GM19240 (cell line): ENCODE results near the gene GREB1.
"Not testable (repeated sequence)": the region's sequence is repeated elsewhere in the genome, so short reads cannot be mapped to it uniquely, and the experiment has no call there.

Source experiments
- DNase-seq: peaks from one replicate; pipeline ENCODE4 v3.0.0; 2011; ENCODE audit warnings: low spot score; ENCODE audit not compliant: insufficient read length

The GREB1 gene

DNA sequence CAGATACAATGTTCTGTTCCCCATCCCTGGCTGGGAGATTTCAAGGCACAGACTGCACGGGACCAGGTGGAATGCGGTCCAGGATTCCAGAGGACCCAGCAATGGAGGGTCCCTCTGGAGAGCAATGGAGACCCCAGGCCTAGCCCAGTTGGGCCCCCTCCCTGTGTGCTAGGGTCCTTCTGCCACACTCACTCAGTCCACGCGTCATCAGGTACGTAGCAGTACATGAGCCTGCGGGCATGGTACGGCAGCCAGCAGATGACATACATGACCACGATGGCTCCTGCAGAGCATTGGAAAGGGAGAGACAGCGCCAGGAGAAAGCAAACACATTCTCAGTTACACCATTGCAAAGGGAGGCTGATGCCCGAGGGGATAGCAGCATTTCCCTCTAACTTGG, 126.0 kb downstream of the GREB1 start:
- no peak for DNase-seq

DNA sequence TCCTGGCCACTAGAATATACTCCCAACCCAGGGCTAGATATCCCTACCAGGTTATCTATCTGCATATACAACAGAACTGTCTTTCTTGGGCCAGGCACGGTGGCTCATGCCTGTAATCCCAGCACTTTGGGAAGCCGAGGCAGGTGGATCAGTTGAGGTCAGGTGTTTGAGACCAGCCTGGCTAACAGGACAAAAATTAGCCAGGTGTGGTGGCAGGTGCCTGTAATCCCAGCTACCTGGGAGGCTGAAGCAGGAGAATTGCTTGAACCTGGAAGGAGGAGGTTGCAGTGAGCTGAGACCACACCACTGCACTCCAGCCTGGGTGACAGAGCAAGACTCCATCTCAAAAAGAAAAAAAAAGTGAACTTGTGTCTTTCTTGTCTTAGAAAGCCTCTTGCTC, 126.6 kb downstream of the GREB1 start:
- DNase-seq: not testable (repeated sequence)

DNA sequence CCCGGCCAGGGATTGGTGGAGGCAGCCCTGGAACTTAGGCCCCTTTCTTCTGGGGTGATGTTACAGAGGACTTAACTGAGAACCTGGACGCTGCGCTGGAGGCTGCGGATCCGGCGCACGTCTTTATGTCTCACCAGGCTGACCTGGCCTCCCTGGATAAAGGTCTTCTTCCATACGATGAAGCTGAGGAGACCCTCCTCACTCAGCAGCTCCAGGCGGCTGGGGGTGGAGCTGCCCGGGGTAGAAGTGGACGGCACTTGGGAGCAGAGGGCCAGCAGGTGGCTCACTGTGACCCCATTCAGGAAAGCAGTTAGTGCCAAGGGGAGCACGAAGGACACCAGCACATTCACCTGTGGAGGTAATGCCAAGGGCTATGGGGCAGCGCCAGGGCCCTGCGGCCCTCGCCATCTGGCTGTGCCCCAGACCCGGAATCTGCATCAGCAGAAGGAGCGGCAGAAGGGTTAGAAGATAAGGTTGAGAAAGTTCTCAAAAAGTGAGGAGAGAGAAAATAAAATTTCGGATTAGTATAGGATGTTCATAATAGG, 128.1 kb downstream of the GREB1 start:
- DNase-seq: no peak

DNA sequence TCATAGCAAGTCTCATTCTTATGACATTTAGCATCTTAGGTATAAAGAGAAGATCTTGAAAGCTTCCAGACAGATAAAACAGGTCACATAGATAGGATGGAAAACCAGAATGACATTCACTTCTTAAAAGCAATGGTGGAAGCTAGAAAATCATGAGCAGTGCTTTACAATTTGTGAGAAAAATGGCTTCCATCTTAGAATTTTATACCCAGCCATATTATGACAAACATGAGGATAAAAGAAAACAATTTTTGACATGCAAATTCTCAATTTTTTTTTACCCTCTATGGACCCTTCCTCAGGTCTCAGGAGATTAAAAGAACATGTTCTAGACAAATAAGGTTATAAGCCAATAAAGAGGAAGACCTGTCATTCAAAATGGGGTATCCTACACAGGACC, 129.0 kb downstream of the GREB1 start:
- no peak for DNase-seq

DNA sequence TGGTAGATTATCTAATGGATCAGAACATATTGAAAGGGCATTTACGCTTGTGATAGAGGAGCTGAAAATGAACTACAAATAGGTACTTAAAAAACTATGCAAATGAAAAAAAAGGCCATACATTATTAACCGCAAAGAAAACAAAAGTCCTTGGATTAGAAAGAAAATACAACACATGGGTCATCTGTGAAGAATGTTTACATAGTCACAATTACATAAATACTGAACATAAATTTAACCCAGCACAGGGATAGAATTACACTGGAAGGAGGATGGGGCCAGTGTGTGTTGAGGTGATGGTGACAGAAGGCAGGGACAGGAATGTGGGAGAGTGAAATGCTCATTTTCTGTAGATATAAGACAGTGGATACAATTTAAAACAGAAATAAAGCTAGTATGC, 129.6 kb downstream of the GREB1 start:
- no peak for DNase-seq

DNA sequence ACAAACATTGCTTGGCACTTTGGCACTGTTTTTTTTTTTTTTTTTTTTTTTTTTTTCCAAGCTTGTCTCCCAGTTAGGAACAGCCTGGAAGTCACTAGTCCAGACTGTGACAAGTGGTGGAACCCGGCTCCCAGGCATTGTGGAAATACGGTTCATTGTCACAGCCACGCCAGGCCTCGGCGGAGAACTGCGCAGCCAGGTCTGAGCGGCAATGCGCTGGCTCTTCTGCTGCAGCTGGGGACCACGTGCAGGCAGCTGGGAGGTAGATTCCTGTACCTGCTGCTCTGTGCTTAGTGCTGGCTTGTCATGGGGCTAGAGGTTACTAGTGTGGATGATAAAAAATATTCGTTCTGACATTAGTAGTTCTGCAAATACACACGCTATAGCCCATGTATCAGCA, 131.2 kb downstream of the GREB1 start:
- DNase-seq: no peak

DNA sequence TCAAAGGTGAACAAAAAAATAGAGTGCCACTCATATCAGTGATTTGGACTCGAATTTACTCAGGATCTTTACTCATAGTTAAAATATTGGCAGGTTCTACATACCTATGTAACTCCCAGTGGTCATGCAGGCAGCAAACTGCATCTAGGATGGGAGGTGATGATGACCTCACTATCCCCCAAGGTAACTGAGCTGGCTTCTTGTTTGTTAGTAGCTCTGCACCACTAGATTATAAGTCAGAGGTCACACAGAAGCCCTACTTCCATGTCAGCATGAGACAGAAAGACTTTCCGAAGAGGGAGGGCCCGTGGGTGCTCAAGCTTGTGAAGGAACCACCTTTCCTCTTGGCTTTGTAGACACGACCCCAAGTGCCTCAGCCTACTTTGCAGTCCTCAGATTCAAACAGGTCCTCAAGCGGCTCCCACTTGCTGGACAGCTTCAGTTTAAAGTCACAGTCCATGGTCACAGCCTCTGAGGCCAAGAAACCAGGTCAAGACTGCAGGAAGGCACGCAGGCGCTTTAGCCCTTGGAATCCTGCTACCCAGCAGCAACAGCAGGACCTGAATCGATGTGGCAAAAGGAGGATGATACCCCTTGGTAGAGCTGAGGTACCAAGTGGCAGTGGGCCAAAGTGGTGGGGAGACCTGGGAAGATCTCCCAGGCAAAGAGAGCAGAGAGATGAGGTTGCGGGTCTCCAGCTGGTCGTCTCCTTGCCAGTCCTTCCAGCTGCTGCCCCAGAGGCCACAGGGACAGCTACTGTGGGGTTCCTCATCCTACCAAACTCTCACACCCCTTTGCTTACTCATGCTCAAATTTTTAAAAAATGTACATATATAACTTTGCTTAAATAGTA, 131.9 kb downstream of the GREB1 start:
- no peak for DNase-seq

DNA sequence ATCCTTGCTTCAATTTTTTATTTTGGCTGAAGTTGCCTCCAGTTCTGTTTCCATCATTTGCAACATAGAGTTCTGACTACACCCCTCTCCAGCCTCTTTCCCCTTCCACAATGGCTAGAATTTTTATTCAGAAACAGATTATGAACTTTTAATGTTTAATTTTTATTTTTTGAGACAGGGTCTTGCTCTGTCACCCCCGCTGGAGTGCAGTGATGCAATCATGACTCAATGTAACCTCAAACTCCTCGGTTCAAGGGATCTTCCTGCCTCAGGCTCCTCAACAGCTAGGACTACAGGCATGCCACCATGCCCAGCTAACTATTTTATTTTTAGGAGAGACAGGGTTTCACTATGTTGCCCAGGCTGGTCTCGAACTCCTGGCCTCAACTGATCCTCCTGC, 133.3 kb downstream of the GREB1 start:
- no peak for DNase-seq

DNA sequence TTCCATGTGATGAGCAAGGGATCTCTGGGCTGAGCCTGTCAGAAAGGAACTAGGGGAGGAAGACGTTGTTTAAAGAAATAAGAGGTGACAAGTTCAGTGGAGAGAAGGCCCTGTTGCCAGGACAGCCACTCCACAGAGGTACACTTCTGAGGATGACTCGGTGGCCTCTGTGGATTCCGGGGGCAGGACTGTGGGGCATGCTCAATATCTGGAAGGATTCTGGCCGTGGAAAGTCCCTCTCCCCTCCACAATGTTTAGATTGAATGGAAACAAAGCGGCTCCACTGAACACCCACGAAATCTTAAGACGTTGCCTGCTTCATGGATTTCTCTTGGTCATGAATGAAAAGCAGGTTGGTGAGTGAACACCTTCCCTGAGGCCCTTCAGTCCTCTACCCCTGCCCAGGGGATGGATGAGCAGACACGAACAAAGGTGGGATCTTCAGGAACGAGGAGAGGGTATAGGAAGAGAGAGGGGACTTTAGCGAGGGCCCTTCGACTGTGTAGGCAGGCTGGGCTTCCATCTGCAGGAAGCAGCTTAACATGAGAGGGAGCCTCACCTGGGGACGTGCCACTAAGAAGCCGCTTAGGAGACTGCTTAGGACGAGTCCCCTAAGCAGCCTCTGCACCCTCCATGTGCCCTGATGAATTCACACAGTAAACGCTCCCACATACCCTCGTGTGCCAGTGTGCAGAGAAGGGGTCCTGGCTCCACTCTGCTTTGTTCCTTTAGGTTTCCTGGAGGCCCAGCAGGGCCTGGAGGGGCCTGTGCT, 134.2 kb downstream of the GREB1 start:
- DNase-seq: no peak

DNA sequence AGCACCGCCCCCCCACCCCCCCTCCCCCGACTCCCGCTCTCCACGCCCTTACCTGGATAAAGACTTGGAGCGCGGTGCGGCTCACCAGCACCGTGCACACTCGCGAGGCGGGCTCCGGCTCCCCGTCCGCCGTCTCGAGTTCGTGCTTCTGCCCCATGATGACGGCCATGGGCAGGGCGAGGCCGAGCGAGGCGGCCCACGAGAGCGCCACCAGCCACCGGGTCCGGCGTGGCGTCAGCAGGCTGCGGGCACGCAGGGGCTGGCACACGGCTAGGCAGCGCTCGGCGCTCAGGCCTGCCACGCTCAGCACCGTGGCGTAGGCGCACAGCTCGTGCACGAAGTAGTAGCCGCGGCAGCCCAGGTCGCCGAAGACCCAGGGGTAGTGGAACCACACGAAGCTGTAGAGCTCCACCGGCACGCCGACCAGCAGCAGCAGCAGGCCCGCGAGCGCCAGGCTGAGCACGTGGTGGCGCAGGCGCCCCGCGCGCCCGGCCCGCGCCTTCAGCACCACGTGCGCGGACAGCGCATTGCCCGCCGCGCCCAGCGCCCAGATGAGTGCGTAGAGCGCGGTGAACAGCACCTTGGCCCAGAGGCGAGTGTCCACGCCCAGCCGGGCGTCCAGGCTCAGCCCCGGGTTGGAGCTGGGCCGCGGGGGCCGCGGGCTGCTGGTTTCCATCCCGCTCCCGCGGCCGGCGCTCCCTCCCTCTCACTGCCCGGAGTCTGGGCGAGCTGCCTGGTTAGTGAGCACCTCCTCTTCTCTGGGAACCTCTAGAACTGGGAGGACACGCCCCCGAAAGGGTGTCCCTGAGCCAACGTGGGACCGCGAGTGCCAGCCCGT, 135.8 kb downstream of the GREB1 start, which contains the start of gene NTSR2:
Gene NTSR2 (minus strand): TSS at position 742 of the 838 bp plus-strand sequence. CDS start 66 bp downstream, at position 676.
- DNase-seq: no peak

DNA sequence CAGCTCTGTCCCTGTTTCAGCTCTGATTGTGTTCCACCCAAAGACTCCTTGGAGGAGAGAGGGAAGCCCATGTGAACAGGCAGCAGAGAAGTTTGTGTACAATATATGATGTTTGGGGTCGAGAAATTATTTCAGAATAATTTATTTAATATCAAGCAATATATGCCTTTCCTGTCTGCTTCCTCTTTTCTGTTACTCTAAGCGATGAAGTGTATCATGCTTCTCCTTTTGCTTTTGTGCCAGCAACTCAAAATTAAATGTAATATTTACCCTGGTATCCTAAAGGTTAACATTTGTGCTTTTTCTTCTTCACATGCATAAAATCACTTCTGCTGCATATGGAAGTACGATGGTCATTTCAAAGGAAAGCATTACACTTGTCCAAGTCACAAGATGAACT, 138.6 kb downstream of the GREB1 start:
- no peak for DNase-seq

DNA sequence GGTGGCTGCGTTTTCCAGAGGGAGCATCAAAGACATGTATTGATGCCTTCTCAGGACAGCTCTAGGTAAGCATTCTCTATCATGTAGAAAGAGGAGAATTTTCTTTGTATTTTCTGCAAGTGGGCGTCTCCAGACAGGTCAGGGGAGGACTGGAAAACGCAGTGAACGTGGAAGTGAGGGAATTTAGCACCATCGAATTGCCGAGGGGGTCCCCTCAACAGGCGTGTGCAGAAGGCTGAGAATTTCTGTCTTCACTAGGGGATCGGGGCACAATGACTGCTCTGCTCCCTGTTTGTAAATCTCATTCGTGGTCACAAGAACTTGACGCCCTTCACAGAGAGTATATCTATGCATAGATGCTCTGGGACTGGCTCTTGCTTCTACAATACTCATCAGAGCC, 141.1 kb downstream of the GREB1 start:
- no peak for DNase-seq

DNA sequence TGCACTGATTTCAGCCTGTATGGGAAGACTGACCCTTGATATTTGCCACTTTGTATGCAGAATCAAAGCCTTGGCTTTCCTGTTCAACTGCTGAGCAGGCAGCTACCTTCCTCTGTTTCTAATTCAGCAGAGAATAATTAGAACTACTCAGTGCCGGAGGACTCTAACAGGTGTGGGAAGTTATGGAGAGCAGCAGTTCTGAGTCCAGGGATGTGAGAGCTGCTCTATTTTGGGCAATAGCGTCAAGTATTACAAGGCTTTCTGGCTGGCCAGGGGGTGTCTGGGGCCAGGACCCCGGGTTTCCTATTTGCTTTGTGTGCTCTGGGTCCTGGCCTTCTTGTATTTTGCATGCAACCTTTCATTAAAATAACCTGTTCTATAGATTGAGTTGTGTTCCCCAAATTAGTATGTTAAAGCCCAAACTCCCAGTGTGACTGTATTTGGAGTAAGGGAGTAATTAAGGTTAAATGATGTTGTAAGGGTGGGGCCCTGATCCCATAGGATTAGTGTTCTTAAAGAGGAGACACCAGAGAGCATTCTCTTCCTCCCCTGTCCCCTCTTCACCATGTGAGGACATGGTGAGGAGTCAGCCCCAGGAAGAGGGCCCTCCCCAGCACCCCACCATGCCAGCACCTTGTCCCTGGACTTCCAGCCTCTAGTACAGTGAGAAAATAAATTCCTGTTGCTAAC, 141.7 kb downstream of the GREB1 start:
- no peak for DNase-seq

DNA sequence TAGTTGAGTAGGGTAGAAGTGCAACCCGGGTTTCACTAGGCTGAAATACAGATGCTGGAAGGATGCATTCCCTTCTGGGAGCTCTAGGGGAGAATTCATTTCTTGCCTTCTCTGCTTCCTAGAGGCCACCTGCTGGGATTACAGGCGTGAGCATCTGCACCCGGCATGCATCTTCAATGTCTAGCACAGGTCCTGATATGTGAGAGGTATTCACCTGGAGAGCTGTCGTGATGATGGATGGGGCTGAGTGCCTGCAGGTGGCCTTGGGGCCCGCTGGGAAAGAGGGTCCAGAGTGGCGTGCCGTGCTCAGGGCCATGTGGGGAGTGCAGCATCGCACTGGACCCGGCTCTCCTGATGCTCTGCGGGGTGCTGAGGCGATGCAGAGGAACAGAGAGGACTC, 142.8 kb downstream of the GREB1 start:
- no peak for DNase-seq

DNA sequence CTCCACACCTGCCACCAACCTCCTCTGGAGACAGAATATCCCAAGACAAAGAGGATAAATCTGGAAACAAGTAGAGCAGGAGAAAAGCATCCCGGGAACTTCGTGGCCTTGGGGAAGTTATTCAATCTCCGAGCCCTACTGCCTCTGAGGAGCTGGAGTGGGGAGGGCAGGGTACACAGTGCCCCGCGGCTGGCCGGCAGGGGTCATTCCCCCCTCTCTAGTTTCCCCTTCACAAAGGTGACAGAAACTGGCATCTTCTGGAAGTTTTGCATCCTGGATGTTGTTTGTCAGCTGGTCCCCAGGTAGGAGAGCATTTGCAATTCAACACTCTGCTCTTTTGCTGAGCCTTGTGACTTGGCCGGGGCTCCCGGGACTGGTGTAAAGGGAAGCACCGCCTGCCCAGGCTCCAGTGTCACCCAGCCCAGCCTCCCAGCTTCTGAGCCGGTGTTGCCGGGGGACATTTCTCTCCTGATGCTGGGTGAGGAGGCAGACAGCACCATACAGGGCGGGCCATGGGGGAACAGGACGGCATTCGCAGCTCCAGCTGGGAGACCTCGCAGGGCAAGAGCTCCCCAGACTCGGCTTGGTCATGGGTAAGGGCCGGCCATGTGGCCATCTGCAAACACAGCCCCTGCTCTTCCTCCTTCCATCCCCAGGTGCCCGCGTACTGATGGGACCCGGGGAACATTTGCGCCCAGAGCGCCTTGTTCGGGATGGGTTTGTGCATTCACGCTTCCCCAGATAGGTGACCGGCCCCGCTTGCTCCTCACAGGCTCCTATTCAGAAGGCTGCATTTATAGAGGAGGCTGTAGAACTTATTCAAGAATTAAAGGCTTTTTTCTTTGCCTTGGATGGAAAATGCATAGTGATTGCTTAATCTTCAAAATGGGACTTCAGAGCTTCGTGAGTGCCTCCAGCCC, 143.6 kb downstream of the GREB1 start:
- no peak for DNase-seq

DNA sequence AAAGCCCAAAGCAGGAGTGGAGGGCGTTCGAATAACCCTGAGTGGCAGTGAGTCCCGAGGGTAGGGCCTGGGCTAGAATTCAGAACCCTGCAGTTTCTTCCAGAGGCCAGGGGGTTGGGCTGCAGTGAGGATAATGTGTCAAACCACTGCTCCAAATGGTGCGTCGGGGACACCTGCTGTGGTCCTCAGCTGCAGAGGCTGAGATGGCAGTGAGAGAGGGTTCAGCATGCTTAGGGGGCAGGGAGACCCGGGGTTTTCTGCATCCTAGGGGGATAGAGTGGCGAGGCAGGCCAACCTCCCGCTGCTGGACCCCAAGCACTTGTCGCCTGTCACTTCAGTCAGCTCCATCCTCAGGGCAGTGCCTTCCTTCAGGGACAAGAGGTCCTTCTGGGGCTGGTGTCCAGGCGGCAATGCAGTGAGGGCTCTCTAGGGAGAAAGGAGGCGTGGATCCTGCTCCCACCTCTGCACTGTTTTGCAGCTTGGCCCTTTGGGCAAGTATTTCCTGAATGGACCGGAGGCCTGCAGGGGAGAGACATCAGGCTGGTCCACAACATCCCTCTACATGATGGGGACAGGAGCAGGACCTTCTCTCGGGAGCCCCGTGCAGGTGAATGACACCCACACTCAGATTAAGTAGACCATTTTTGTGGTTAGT, 144.6 kb downstream of the GREB1 start:
- no peak for DNase-seq

DNA sequence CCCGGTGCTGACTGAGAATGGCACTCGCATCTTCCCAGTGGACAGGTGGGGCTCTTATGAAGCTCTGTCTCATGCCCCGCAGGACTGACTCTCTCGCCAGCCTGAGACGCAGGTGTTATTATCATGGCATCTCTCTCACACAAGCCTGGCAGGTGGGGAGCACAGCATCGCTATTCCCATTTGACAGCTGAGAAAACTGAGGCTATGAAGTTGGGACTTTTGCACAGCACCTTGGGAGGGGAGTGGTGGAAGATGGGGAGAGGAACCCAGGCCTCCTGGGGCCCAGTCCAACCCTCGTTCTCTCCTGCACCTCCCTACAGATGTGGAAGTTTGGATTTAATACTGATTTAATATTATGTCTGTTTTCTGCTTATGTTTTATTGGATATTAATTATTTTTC, 145.2 kb downstream of the GREB1 start:
- no peak for DNase-seq

DNA sequence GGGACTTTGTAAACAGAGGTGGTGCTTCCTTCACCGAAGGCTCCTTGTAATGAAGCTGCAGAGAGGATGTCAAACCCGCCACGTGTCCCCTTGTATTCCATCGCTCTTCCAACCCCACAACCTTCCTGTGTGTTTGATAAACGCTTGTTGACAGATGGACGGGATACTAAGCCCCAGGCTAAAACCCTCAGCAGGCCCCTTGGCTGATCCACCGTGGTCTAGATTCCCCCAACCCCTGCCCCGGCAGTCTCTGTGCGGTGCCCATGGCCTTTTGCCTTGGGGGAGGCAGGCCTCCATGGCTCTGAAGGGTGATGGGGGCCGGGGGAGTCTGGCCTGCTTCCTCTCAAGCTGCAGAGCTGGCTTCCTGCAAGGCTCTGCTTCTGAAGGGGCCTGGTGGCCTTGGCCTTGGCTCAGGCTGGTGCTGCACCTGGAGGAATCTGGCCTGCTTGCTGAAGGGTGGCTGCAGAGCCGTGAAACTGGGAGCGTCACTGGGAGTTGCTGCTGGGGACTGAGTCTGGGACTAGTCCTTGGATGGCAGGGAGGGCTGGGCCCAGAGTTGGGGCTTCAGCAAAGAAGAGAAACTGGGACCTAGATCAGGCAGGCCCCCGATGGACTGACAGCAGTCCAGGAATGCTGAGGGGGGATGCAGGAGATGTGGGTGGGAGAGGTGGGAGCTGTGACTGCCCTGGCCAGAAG, 145.8 kb downstream of the GREB1 start:
- no peak for DNase-seq
